Glomerular visceral epithelial cell (primary cell): ENCODE measurements around the gene ASF1B.
"Not testable (repeated sequence)": the region's sequence is repeated elsewhere in the genome, so short reads cannot be mapped to it uniquely, and the experiment has no call there.

ENCODE experiments used
- DNase-seq: peaks from one replicate; pipeline ENCODE4 v3.0.0-alpha.2; 2016; ENCODE audit errors: extremely low spot score

ASF1B gene

DNA sequence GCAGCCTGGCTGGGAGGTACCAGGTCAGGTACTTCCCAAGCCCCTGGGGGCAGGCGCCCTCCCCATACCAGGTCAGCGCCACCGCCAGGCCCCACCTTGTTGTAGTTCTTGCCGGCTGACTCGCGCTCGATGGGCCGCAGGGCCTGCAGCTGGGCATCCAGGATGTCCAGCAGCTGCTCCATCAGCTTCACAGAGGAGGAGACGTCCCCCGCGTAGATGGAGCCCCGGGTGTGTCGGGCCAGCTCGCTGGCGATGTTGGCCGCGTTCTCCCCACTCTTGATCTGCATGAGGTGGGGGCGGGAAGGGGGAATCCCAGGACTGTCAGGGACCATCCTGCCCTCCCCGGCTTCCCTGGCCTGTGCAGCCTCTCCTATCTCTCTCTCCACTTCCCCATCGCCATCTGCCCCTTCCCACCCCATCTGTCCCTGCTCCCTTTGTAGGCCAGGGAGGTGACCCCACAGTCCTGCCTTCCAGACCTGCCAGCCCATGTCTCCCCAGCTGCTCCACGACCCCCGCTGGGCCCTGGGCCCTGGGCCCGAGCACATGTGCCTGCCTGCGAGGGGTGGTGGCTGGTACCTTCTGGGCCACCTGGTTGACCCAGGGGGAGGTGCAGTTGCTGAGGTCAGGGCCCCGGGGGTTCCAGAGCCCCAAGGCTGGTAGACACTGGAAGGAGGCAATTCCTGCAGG, 23.8 kb upstream of the ASF1B start:
- no peak for DNase-seq

- no peak for DNase-seq
Observed at GRCh38 chr19:14159059-14159458, 22.7 kb upstream of the ASF1B start.

DNA sequence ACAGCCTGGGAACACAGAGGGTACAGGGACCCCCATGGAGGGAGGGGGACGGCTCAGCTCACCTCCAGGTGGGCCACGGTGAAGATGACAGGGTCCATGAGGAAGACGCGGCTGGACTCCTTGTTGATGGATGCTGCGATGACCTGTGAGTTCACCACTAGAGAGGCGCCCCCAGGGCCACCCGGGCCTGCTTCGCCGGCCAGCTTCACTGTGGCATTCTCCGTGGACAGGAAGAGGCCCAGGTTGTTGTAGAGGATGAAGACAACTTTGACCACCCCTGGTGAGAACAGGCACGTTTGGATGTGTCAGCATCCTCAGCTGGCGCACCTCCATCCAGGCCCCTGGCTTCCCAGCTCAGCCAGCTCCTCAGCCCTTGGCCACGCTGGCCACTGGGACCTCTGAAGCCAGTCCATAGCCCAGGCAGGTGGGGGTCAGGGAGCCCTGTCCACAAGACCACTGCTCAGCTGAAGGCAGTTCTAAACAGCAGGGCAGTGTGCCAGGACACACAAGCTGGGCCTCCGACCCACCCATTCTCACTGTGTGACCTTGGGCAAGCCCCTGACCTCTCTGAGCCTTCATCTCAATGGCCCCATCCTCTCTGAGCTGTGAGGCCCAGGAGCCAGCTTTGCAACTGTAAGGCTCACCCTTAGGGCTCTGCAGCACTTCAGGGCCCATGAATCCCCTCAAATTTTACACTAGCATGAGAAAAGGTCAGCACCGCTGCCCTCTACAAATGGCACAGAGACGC, 22.1 kb upstream of the ASF1B start:
- no peak for DNase-seq

GRCh38 chr19:14156971-14157717, 20.8 kb upstream of the ASF1B start:
- DNase-seq = no peak

GRCh38 chr19:14156122-14156521, 19.7 kb upstream of the ASF1B start:
- no peak for DNase-seq

GRCh38 chr19:14155371-14155770, 19.0 kb upstream of the ASF1B start:
- no peak for DNase-seq

GRCh38 chr19:14152713-14153112, 16.3 kb upstream of the ASF1B start:
- DNase-seq = no peak

- no peak for DNase-seq
Observed at GRCh38 chr19:14150770-14151661, 14.6 kb upstream of the ASF1B start.

GRCh38 chr19:14150041-14150769, 13.8 kb upstream of the ASF1B start:
- no peak for DNase-seq

- no peak for DNase-seq
Observed at GRCh38 chr19:14149509-14149994, 13.2 kb upstream of the ASF1B start.

DNA sequence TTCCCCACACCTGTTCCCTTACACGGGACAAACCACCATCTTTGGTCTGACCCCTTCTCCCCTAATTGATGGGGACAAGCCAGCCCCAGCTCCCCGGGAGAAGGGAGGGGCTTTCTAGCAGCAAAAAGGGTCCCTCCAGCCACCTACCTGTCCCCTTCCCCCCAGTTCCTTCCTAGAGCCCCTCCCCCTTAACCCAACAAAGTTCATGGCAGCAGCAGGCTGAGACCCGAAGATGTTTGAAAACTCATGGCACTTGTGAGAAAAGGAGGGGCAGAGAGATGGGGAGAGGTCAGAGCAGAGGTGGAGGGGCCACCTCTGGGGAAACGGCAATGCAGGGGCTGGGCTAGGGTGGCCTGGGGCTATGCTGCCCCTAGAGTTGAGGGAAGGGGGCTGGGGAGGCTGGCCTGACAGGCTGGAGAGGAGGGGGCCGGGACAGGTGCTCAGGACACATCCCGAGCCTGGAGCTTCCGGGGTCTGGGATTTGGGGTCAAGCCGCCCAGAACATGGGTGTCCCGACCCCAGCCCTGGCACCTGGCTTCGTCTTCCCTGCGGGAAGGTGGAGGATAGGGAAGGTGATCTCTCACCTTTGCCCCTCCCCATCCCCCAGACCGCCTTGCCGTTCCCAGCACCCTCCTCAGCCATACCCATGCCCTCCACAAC, 12.5 kb upstream of the ASF1B start:
- DNase-seq = no peak

GRCh38 chr19:14147797-14148605, 11.6 kb upstream of the ASF1B start:
- DNase-seq = peak; percentile 47

GRCh38 chr19:14146789-14147216, 10.4 kb upstream of the ASF1B start:
- DNase-seq = no peak

GRCh38 chr19:14146169-14146568, 9.8 kb upstream of the ASF1B start:
- DNase-seq = not testable (repeated sequence)

DNA sequence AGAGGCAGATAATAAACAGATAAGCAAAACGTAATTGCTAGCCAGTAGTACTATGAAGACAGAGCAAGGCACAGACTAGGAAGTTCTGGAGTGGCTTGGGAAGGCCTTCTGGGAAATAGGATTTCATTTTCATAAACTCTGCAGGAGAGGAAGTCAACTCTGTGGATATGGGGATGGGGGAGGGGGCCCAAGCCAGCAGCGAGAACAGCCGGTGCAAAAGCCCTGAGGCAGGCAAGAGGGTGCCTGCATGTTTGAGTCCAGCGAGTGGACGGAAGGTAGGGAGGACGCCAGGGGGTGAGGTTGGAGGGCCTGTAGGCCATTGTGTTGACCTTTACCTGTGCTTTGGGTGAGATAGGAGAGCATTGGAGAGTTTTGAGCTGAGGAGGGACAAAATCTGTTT, 9.0 kb upstream of the ASF1B start:
- no peak for DNase-seq

GRCh38 chr19:14142262-14143190, 6.1 kb upstream of the ASF1B start:
- DNase-seq = no peak

GRCh38 chr19:14141041-14141440, 4.7 kb upstream of the ASF1B start:
- no peak for DNase-seq

- no peak for DNase-seq
Observed at GRCh38 chr19:14139944-14140343, 3.6 kb upstream of the ASF1B start.
